HG03196 (cell line): ENCODE data around the gene CHCHD6.
A peak's percentile ranks its signal among the peaks of the same experiment; 100 is the strongest.

Experiments
- ATAC-seq: cut with Tn5 transposase; IDR thresholded peaks from one replicate; pipeline ENCODE4 v1.9.1; 2021; ENCODE audit not compliant: unreplicated experiment

Gene CHCHD6

GRCh38 chr3:126891141-126891540, 187.1 kb downstream of the CHCHD6 start:
- ATAC-seq: no peak

DNA sequence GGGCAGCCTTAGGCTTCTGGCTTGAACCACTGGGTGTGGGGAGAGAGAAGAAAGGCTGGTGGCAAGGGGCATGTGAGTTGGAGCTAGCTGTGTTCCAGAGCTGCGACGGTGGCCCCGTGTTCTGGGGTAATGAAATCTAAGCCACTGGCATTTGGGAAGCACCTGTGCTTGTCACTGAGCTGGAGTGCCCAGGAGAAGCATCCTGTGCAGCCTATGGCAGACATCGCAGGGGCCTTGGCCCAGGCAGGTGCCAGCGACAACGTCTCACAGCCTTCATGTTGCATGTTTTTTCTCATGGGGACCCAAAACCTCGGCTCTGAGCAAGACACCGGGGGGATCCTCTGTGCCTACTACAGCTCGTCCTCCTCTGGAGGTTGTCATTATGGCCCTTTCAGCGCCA, 187.8 kb downstream of the CHCHD6 start:
- ATAC-seq: no peak

DNA sequence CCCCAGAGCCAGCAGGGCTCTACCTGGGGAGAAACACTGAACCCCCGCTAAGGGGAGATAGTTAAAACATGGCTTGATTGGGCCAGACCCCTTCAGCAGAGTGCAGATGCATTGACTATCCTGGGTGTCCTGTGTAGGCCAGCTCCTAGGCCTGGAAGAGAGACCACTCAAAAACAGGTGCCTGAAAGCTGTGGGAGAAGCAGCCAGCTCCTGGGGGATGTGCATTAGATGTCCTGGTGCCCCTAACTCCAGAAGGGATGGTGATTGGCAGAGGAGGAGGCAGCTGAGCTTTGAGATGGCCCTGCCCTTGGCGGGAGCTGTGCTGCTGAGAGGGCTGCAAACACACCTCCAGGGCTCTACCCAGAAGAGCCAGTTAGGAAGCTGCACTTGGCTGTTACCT, 189.6 kb downstream of the CHCHD6 start:
- no peak for ATAC-seq

DNA sequence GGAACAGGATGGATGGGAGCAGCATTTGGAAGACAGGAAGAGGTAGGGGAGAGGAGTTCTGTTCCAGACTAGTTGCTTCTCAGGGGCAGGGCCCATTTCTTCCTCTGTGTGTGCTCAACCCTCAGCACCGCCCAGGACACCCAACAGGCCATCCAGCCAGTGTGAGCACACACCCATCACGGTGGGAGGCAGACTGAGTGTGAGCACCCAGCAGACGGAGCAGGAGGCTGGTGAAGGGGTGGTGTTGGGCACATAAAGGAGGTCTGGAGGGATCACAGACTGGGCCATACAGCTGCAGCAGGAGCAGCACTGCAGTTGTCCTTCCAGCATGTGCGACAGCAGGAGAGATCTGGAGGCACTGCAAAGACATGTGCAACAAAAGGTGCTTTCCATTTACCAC, 190.4 kb downstream of the CHCHD6 start:
- ATAC-seq: no peak

DNA sequence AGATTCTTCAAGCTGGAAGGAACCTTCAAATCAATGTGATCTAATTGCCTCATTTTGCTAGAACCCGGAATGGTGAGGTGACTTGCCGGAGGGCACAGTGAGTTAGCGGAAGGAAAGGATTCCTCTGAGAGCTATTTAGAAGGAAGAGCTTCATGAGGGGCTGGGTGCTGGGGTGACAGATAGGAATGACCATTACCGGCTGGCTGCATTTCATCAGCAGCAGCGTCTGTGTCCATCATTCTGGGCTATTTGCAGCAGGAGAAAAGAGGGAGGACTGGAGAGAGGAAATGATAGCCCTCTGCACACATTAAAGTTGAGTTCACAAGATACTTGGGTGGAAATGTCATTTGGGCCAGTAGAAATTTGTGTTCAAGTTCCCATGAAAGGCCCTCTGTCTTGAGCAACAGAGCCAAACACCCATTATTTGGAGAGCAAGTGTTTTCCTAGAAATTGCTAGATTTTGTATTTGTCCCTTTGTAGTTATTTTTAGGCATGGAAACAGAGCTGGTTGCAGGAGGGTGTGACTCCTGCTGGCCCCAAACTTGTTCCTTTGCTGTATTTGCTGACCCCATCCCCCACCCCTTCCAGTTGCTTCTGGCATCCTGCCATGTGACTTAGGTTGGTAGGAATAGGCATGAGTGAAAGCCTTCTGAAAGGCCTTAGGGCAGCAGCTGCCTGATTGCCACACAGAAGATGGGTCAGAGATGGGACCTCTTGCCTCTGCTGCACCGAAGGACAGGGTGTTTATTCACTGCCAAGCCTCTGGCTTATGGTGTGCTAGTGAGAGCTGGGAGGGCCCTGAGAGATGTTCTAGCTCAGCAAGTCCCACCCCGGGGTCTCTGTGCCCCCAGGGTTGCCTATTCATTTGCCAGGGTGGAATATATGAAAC, 191.4 kb downstream of the CHCHD6 start:
- no peak for ATAC-seq

DNA sequence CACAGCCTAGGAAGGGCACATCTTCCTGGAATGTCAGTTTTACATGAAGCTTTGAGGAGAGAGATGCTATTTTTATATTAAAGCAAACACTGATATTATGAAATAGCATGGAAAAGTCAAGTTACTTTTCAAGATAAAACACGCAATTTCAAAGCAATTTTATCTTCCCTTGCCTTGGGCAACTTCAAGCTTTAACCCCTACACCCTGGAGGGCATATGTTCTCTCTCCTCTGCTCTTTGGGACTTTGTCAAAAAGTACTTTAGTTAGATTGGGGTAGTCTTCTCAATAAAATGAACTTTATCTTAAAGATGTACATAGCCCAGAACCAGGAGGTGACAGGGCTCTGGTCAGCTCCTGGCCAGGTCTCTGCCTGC, 192.0 kb downstream of the CHCHD6 start:
- ATAC-seq: no peak

- no peak for ATAC-seq
Measured at GRCh38 chr3:126896968-126897367, 192.9 kb downstream of the CHCHD6 start.

DNA sequence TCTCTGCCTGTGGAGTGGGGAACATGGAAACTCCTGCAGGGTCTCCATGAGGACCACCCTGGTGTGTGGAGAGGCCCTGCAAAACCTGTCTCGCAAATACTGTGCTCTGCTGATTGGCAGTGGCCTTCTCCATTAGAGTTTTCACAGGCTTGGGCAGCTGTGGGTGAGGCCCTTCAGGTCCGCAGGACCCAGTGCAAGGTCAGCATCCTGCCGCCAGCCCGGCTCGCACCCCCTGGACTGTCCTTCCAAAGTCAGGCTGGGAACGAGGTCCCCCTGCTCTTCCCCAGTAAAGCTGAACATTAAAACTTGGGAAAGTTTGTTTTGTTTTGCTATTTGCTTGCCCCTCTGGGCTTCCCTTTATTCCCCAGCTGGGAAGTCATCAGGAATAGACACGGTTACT, 193.9 kb downstream of the CHCHD6 start:
- no peak for ATAC-seq

DNA sequence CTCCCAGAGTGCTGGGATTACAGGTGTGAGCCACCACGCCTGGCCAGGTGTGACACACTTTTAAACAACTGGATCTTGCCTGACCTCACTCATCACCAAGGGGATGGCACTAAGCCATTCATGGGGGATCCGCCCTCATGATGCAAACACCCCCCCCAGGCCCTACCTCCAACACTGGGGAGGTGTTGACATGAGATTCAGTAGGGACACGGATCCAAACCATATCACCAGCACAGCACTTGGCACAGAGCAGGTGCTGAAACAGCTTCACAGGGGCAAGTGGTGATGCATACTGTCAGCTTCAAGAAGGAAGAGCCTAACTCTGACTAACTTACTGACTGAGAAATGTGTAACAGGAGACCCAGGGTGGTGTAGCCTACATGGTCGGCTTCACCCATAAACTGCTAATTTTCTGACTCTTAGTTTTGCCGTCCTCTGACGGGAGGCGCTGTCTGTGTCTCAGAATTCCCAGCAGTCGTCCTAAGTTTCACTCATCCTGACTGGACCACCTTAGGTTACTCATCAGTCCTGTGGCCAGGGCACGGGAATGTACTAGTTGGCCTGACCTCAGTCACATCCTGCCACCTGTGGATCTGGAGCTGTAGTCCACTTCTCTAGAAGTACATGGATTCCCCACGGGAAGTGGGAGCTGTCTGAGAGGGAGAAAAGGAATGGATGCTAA, 197.0 kb downstream of the CHCHD6 start:
- ATAC-seq: no peak

DNA sequence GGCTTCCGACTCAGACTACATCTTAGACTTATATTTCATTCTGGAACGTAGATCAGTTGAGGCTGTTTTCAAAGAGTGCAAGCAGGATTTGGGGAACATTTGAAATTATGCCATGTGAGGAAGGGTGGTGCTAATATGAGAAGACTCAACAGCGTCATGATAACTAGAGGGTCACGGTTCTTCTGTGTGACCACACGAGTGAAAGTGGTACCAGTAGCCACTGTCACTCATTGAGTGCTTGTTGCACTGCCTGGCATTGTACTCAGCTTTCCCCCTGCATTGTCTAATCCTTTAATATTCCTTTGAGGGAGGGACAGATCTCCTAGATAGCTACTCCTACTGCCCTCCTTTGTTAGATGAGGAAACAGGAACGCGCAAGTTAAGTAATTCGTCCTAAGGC, 197.6 kb downstream of the CHCHD6 start:
- no peak for ATAC-seq

DNA sequence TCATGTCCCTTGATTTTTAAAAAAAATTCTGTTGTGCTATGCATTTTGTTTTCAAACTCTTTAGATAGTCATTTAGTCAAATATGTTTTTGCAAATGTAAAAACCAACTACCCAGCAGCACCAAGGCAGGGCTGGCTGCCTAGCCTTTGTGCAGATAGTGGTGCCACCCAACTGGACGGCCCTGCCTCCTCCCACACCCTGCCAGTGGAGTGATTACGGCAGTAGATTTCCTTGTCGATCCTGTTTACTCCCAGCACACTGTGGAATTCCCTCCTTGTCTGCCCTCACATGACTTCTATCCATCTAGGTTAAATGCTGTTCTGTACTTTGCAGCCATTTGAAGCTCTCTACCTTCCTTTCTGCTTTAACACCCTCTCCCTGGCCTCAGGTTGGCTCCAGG, 199.5 kb downstream of the CHCHD6 start:
- no peak for ATAC-seq

- ATAC-seq: no peak
Measured at GRCh38 chr3:126907557-126907956, 203.5 kb downstream of the CHCHD6 start.

DNA sequence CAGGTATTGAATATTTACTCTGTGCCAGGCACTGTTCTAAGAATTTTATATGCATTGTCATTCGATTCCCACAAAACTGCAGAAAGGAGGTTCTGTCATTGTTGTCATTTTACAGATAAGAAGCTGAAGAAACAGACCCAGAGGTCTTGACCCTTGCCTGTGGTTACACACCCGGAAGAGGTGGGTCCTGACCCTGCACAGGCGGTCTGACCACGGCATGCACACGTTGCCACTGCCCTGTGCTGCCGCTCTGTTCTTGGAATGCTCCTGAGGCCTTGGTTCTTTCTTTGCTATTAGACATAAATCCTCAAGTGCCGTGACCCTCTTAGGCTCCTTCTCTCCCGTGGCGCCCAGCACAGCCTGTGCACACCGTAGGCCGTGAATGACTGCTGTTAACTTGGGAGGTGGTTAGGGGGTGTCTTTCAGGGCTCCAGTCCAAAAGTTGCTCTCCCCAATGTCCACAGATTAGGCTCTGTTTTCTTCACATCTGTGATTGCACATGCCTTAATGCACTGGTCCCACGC, 204.8 kb downstream of the CHCHD6 start:
- ATAC-seq: no peak

DNA sequence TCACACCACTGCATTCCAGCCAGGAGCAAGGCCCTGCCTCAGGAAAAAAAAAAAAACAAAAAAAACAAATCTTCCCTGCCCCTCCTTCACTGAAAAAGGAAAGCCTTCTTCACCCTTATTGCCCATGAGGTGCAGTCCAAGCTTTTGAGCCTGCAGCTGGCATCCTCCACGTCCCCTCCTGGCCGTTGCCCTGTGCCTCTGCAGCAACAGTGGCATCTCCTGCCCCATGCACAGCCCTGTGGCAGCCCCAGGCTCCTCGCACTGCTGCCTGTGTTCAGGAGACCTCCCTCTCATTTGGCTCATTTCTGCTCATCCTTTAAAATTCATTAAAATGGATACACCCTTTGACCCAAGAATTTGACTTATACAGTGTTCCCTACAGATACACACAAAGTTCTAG, 206.2 kb downstream of the CHCHD6 start:
- no peak for ATAC-seq

DNA sequence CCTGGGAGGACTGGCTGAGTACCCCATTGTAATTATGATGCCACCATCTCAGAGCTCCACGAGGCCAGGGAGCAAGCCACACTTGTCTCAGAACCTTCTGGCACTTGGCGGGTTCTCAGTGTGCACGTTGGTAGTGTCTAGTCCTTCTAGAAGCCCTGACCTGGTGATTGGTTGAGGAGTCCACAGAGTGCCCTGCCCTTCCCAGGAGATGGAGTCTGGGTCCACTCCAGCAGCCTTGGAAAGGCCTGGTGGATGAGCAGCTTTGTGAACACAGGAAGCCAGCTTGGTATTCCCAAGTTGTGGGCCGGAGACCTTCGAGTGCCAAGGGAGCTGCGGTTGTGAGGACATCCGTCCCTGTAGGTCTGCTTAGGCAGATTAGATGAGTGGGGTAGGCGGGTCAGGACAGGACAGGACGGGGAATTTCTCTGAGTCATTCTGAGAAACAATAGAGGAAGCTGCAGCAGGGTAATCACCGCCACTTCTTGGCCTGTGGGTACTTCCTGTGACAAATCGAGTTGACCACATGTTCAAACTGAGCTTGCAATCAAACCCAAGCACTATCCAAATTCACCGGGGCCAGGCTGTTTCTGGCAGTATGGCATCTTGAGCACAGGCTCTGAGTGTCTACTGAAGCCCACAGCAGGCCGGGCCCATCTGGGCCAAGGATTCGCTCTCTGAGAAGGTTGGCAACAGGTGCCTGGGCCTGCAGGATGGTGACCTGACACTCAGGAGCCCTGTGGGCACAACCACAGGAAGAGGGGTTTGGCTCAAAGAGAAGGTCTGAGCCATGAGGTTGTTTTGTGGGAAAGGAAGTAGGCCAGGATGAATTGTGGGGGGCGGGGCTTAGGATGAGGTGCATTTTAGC, 207.4 kb downstream of the CHCHD6 start:
- ATAC-seq: peak; percentile 94

DNA sequence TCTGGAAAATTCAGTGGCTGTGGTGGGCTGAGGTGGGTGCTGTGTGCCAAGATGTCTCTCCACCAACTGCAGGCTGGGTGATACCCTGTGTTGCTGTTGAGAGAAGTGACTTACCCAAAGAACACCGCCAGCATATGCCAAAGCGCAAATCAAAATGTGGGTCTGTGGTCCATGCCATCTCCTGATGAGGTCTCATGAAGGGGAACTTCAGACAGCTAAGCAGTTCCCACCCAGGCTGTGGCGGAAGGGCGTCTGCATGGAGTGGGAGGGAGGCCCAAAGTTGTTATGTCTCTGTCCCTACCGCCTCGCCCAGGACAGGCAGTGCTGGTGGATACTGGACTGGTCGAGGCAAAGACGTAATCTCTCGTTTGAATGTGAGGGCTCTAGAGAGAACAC, 208.0 kb downstream of the CHCHD6 start:
- no peak for ATAC-seq

- no peak for ATAC-seq
Measured at GRCh38 chr3:126912491-126913195, 208.6 kb downstream of the CHCHD6 start.

DNA sequence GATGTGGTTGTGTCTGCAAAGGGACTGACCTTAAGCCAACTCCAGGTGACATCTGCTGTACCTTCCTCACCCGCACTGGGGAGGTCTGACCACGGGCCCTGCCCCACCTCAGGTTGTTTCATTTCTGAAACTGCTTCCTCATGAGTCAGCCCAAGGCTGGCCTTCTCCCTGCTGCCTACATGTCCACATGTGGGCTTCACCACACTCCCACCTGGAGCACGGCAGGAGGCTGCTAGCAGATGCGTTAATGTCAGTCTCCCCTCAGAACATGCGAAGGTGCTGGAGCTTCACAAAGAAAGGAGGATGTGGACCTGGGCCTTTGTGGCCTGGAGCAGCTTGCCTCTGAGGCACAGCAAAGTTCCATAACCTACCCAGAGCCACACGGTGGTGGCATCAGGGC, 209.5 kb downstream of the CHCHD6 start:
- ATAC-seq: no peak

GRCh38 chr3:126914226-126914625, 210.2 kb downstream of the CHCHD6 start:
- ATAC-seq: no peak

DNA sequence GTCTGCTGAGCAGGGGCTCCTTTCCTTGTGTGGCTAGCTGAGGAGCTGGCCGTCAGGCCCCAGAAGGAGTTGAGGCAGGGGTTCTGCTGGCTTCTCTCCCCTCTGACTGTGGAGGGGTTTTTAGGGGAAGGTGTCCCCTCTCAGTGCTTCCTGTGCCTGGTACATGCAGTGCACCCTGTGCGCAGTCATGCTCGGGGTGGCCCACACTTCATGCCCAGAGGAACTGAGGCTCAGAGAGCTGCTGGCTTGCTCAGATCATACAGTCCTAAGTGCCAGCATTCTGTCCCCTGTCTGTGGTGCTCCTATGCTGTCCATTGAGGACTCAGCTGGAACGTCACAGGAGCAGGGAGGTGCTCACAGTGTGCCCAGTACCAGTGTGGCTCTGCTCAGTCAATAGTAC, 211.0 kb downstream of the CHCHD6 start:
- ATAC-seq: no peak

DNA sequence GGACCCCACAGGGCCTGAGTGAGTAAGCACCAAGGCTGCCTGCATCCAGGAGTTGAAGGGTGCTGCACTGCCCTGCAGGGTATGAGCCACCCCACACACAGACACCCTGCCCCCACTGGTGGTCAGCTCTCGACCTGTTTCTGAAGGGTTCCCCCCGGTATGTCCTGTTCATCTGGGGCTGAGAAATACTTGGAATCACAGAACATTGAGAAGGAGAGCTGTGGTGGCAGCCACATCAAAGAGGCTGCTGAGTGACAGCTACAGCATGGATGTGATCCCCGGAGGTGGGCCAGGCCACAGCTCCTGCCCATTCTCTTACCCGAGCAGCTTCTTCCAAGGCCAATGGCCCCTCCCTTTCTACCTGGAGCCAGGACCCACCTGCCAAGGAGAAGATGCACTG, 212.5 kb downstream of the CHCHD6 start:
- ATAC-seq: no peak
